WTC11 (cell line): Measurements from ENCODE around the gene ADRA1B. TPM values are rescaled to one million over a fixed set of nuclear protein-coding genes. Genes with fewer than 3 reads are reported as not detected.
A peak's percentile ranks its signal among the peaks of the same experiment; 100 is the strongest.

Experiments used
- ATAC-seq: fragments of 200-7000 bp; cut with Tn5 transposase; 2 replicates; pipeline ENCODE4 v1.10.0; 2021; ENCODE audit warnings: mild to moderate bottlenecking, moderate library complexity
- CTCF ChIA-PET: fragments of 300-600 bp; sonication (Branson Sonifier 250); formaldehyde crosslinking; loops from one replicate; lab custom pipeline; 2021; ENCODE audit warnings: antibody characterized with exemption; lab: Charles Lee
- POLR2A ChIA-PET: fragments of 350-600 bp; sonication (Branson Sonifier 250); formaldehyde crosslinking; loops from one replicate; lab custom pipeline; 2021; ENCODE audit warnings: antibody characterized with exemption; lab: Charles Lee
- DNase-seq: peaks from one replicate; pipeline ENCODE4 v3.0.0; 2021; ENCODE audit warnings: low spot score
- H3K27ac Mint-ChIP-seq: 2 replicates; pipeline ENCODE4 v1.8.0; 2021; ENCODE audit warnings: mixed read lengths
- H3K27me3 Mint-ChIP-seq: 2 replicates; pipeline ENCODE4 v1.8.0; 2021; ENCODE audit warnings: low read depth, mild to moderate bottlenecking, moderate library complexity, mixed read lengths
- H3K36me3 Mint-ChIP-seq: 2 replicates; pipeline ENCODE4 v1.8.0; 2021; ENCODE audit warnings: mixed read lengths
- H3K4me1 Mint-ChIP-seq: 2 replicates; pipeline ENCODE4 v1.8.0; 2022; ENCODE audit warnings: mixed read lengths
- H3K4me3 Mint-ChIP-seq: 2 replicates; pipeline ENCODE4 v1.8.0; 2021; ENCODE audit warnings: mild to moderate bottlenecking, moderate library complexity, mixed read lengths
- H3K9me3 Mint-ChIP-seq: 2 replicates; pipeline ENCODE4 v1.8.0; 2021; ENCODE audit warnings: mixed read lengths
- ETV6 ChIP-seq: sonication (generic); formaldehyde crosslinking; IDR thresholded peaks from 2 replicates; pipeline ENCODE4 v1.8.1; 2022; ENCODE audit warnings: mild to moderate bottlenecking, missing genetic modification reagents
- GTF2I ChIP-seq: fragments of 250-450 bp; sonication (Bioruptor Pico); conservative IDR thresholded peaks from 2 replicates; pipeline ENCODE4 v1.4.0; 2021; ENCODE audit warnings: mild to moderate bottlenecking
- KAT7 ChIP-seq: sonication (generic); formaldehyde crosslinking; IDR thresholded peaks from 2 replicates; pipeline ENCODE4 v1.8.1; 2023; ENCODE audit warnings: missing genetic modification reagents, mild to moderate bottlenecking, borderline replicate concordance
- NFATC4 ChIP-seq: fragments of 250-450 bp; sonication (Bioruptor Pico); IDR thresholded peaks from 2 replicates; pipeline ENCODE4 v1.9.0; 2021; ENCODE audit warnings: mild to moderate bottlenecking
- RORB ChIP-seq: fragments of 250-450 bp; sonication (Bioruptor Pico); IDR thresholded peaks from 2 replicates; pipeline ENCODE4 v1.9.0; 2021; ENCODE audit warnings: mild to moderate bottlenecking
- SMAD4 ChIP-seq: sonication (generic); formaldehyde crosslinking; IDR thresholded peaks from 2 replicates; pipeline ENCODE4 v1.8.0; 2022; ENCODE audit warnings: mild to moderate bottlenecking, missing genetic modification reagents
- TCF7 ChIP-seq: sonication (generic); formaldehyde crosslinking; IDR thresholded peaks from 2 replicates; pipeline ENCODE4 v1.8.0; 2022; ENCODE audit warnings: mild to moderate bottlenecking, low read depth, missing genetic modification reagents, moderate library complexity
- TEAD4 ChIP-seq: sonication (generic); formaldehyde crosslinking; IDR thresholded peaks from 2 replicates; pipeline ENCODE4 v1.8.0; 2022; ENCODE audit warnings: mild to moderate bottlenecking, missing genetic modification reagents
- ZNF121 ChIP-seq: sonication (generic); formaldehyde crosslinking; IDR thresholded peaks from 2 replicates; pipeline ENCODE4 v1.8.0; 2023; ENCODE audit warnings: missing genetic modification reagents
- ZNF263 ChIP-seq: sonication (generic); formaldehyde crosslinking; IDR thresholded peaks from 2 replicates; pipeline ENCODE4 v1.8.1; 2022; ENCODE audit warnings: low read depth, mild to moderate bottlenecking, moderate library complexity, missing genetic modification reagents
- ZNF317 ChIP-seq: sonication (generic); formaldehyde crosslinking; IDR thresholded peaks from 2 replicates; pipeline ENCODE4 v1.8.1; 2023; ENCODE audit warnings: low read depth, mild to moderate bottlenecking, moderate library complexity, missing genetic modification reagents, borderline replicate concordance
- ZNF416 ChIP-seq: fragments of 250-450 bp; sonication (Bioruptor Pico); IDR thresholded peaks from 2 replicates; pipeline ENCODE4 v1.9.0; 2021; ENCODE audit warnings: mild to moderate bottlenecking, inconsistent platforms
- ZNF423 ChIP-seq: fragments of 250-450 bp; sonication (Bioruptor Pico); IDR thresholded peaks from 2 replicates; pipeline ENCODE4 v2.1.2; 2022; ENCODE audit warnings: mild to moderate bottlenecking, moderate library complexity
- total RNA-seq: library from RNA; stranded (reverse); gene quantifications from 3 replicates; pipeline ENCODE4 v1.2.3, GENCODE V29; 2021
- TF ChIP-seq, protein P1 (sequence below): fragments of 250-450 bp; sonication (Bioruptor Pico); IDR thresholded peaks from 2 replicates; pipeline ENCODE4 v1.9.0; 2021; ENCODE audit warnings: mild to moderate bottlenecking
- TF ChIP-seq, protein P2 (sequence below): sonication (generic); formaldehyde crosslinking; IDR thresholded peaks from 2 replicates; pipeline ENCODE4 v1.8.0; 2022; ENCODE audit warnings: mild to moderate bottlenecking, missing genetic modification reagents
- TF ChIP-seq, protein P3 (sequence below): sonication (generic); formaldehyde crosslinking; IDR thresholded peaks from 2 replicates; pipeline ENCODE4 v1.8.1; 2022; ENCODE audit warnings: missing genetic modification reagents, borderline replicate concordance
- TF ChIP-seq, protein P4 (sequence below): sonication (generic); formaldehyde crosslinking; IDR thresholded peaks from 2 replicates; pipeline ENCODE4 v1.8.1; 2023; ENCODE audit warnings: mild to moderate bottlenecking, missing genetic modification reagents
- TF ChIP-seq, protein P5 (sequence below): fragments of 250-450 bp; sonication (Bioruptor Pico); IDR thresholded peaks from 2 replicates; pipeline ENCODE4 v1.8.0; 2021; ENCODE audit warnings: mild to moderate bottlenecking

ADRA1B gene
- total RNA-seq, 1 experiment from 2014 or later = 0.11 TPM

DNA sequence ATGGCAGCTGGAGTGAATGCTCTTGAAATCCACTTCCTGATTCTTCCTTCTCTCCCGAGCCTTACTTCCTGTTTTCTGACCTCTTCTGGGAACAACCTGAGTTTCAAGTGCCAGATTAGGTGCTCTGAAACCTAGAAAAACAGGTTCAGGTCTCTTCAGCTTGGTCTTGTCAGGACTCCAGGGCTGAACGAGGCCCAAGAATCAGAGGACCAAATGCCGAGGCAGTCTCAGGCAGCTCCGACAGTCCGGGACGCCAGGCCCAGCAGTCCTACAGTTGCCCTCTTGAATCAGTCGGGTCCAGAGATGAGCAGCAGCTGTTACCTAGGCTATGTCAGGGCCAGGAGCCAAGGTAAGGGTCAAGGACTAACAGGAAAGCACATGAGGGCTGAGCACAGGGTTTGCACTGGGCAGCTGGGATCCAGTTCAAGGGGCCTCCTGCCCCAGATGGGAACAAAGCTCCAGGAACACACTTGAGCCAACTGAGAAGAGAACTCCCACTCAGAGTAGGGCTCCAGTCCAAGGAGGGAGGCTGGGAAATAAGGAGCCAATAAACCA, 38.3 kb upstream of the ADRA1B start:
- ChIA-PET POLR2A (interaction anchor here (0.6 to 0.8 kb wide), 2 partner anchors 29 to 60 kb away, joined by 3 to 4 read pairs; no protein-coding TSS in a partner anchor), CTCF (interaction anchor here (0.5 kb wide), 1 partner anchor 362 kb away, joined by 3 read pairs; no protein-coding TSS in a partner anchor)
- Mint-ChIP-seq H3K36me3 (no peaks in the 10 kb centered on the region), H3K4me1 (peaks cover 10% of the 10 kb centered on the region), H3K4me3 (no peak overlapping the region), H3K9me3 (no peaks in the 10 kb centered on the region), H3K27me3 (peaks cover 5% of the 10 kb centered on the region; the same call in 1 of the 2 replicates), H3K27ac (no peak overlapping the region)
- DNase-seq = no peak
- no peak for ATAC-seq
- no peak for TF ChIP-seq TCF7 (CRISPR knock-in tag)
- TF ChIP-seq SMAD4 (CRISPR knock-in tag) = no peak
- no peak for TF ChIP-seq TEAD4
- TF ChIP-seq ZNF423 (CRISPR knock-in tag) = no peak

GRCh38 chr5:159878988-159879471, 37.3 kb upstream of the ADRA1B start:
- Mint-ChIP-seq H3K36me3 (no peaks in the 10 kb centered on the region), H3K27ac (no peak overlapping the region), H3K4me1 (peaks cover 10% of the 10 kb centered on the region), H3K27me3 (peaks cover 5% of the 10 kb centered on the region; the same call in 1 of the 2 replicates), H3K9me3 (no peaks in the 10 kb centered on the region), H3K4me3 (no peak overlapping the region)
- ChIA-PET POLR2A (interaction anchor here (0.6 to 0.8 kb wide), 2 partner anchors 14 to 105 kb away, joined by 3 read pairs; no protein-coding TSS in a partner anchor), CTCF (interaction anchor here (0.9 kb wide), 1 partner anchor 108 kb away, joined by 3 read pairs; no protein-coding TSS in a partner anchor)
- TF ChIP-seq, protein P1, sequence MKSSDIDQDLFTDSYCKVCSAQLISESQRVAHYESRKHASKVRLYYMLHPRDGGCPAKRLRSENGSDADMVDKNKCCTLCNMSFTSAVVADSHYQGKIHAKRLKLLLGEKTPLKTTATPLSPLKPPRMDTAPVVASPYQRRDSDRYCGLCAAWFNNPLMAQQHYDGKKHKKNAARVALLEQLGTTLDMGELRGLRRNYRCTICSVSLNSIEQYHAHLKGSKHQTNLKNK = no peak
- no peak for TF ChIP-seq KAT7 (CRISPR knock-in tag)
- no peak for TF ChIP-seq ZNF263 (CRISPR knock-in tag)
- TF ChIP-seq, protein P2, sequence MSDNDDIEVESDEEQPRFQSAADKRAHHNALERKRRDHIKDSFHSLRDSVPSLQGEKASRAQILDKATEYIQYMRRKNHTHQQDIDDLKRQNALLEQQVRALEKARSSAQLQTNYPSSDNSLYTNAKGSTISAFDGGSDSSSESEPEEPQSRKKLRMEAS = 0 out of 2 replicates have a peak, but pooled peaks have one; percentile 51
- TF ChIP-seq ZNF121 = no peak
- TF ChIP-seq GTF2I (CRISPR knock-in tag) = no peak
- peak; percentile 54 for DNase-seq
- ATAC-seq = peak; percentile 99

DNA sequence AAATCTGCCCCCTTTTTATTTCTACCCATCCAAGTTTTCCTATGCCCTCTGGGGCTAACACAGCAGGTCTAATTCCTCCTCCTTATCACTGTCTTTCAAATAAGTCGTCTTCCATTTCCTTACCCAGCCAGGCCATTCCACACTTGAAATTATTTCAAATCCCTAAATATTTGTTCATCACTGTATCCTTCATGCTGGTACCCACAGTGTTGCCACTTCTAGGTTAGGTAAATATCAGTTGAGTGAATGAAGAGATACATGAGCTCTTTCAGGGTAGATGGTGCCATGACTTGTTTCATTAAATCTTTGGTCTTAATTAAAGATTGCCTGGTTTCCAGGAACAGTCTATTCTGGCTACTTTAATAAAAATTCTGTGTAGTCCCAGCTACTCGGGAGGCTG, 35.6 kb upstream of the ADRA1B start:
- Mint-ChIP-seq H3K27ac (no peak overlapping the region), H3K9me3 (peaks cover 3% of the 10 kb centered on the region; the same call in 1 of the 2 replicates), H3K27me3 (peaks cover 5% of the 10 kb centered on the region; the same call in 1 of the 2 replicates), H3K36me3 (no peaks in the 10 kb centered on the region), H3K4me3 (no peak overlapping the region), H3K4me1 (peaks cover 10% of the 10 kb centered on the region)
- DNase-seq (no peak), ATAC-seq (no peak)
- ChIA-PET POLR2A (no interaction called here), CTCF (no interaction called here)
- TF ChIP-seq NFATC4 (CRISPR knock-in tag) = no peak
- TF ChIP-seq, protein P3, sequence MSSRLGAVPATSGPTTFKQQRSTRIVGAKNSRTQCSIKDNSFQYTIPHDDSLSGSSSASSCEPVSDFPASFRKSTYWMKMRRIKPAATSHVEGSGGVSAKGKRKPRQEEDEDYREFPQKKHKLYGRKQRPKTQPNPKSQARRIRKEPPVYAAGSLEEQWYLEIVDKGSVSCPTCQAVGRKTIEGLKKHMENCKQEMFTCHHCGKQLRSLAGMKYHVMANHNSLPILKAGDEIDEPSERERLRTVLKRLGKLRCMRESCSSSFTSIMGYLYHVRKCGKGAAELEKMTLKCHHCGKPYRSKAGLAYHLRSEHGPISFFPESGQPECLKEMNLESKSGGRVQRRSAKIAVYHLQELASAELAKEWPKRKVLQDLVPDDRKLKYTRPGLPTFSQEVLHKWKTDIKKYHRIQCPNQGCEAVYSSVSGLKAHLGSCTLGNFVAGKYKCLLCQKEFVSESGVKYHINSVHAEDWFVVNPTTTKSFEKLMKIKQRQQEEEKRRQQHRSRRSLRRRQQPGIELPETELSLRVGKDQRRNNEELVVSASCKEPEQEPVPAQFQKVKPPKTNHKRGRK = no peak
- TF ChIP-seq, protein P4, sequence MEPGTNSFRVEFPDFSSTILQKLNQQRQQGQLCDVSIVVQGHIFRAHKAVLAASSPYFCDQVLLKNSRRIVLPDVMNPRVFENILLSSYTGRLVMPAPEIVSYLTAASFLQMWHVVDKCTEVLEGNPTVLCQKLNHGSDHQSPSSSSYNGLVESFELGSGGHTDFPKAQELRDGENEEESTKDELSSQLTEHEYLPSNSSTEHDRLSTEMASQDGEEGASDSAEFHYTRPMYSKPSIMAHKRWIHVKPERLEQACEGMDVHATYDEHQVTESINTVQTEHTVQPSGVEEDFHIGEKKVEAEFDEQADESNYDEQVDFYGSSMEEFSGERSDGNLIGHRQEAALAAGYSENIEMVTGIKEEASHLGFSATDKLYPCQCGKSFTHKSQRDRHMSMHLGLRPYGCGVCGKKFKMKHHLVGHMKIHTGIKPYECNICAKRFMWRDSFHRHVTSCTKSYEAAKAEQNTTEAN = no peak
- TF ChIP-seq ETV6 = no peak
- TF ChIP-seq ZNF416 (CRISPR knock-in tag) = no peak
- TF ChIP-seq, protein P2 = no peak
- no peak for TF ChIP-seq RORB (CRISPR knock-in tag)
- no peak for TF ChIP-seq ZNF317 (CRISPR knock-in tag)
- TF ChIP-seq GTF2I (CRISPR knock-in tag) = no peak
- TF ChIP-seq, protein P5, sequence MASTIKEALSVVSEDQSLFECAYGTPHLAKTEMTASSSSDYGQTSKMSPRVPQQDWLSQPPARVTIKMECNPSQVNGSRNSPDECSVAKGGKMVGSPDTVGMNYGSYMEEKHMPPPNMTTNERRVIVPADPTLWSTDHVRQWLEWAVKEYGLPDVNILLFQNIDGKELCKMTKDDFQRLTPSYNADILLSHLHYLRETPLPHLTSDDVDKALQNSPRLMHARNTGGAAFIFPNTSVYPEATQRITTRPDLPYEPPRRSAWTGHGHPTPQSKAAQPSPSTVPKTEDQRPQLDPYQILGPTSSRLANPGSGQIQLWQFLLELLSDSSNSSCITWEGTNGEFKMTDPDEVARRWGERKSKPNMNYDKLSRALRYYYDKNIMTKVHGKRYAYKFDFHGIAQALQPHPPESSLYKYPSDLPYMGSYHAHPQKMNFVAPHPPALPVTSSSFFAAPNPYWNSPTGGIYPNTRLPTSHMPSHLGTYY (CRISPR knock-in tag) = no peak
